Tibial nerve (tissue), 4 donors: ENCODE results near the gene POLA1. TPM values are rescaled to one million over a fixed set of nuclear protein-coding genes. Genes with fewer than 3 reads are reported as not detected.

ENCODE experiments used
- DNase-seq, 2 donors: peaks; one replicate each; pipeline ENCODE4 v3.0.0-alpha.2; 2019; ENCODE audit warnings: low spot score in 2 of 2
- H3K27ac ChIP-seq, 4 donors: fragments of 200-600 bp; sonication (generic) in 3 of 4; one replicate each; pipeline ENCODE4 v1.5.1; 2017 to 2019; ENCODE audit warnings: mild to moderate bottlenecking in 1 of 4
- H3K27me3 ChIP-seq, 2 donors: fragments of 200-600 bp; sonication (generic) in 1 of 2; one replicate each; pipeline versions ENCODE4 v1.5.1 to v1.6.0; 2017 to 2019
- H3K36me3 ChIP-seq, 3 donors: fragments of 200-600 bp; sonication (generic); one replicate each; pipeline ENCODE4 v1.5.1; 2018 to 2019
- H3K4me1 ChIP-seq, 4 donors: fragments of 200-600 bp; sonication (generic) in 3 of 4; one replicate each; pipeline ENCODE4 v1.5.1; 2017 to 2019
- H3K4me3 ChIP-seq, 4 donors: fragments of 200-600 bp; sonication (generic) in 3 of 4; one replicate each; pipeline ENCODE4 v1.5.1; 2017 to 2019; ENCODE audit warnings: mild to moderate bottlenecking in 1 of 4, moderate library complexity in 1 of 4
- H3K9me3 ChIP-seq, 4 donors: fragments of 200-600 bp; sonication (generic) in 3 of 4; one replicate each; pipeline ENCODE4 v1.5.1; 2017 to 2019
- CTCF ChIP-seq, 5 experiments: fragments of 200-600 bp in 3 of 5; fragments of 450-650 bp in 2 of 5; sonication (generic) in 3 of 5; IDR thresholded peaks; one replicate each; pipeline ENCODE4 v1.5.1; 2016 to 2019; ENCODE audit warnings: antibody characterized with exemption in 5 of 5, mild to moderate bottlenecking in 3 of 5, moderate library complexity in 2 of 5
- EP300 ChIP-seq, 2 donors: sonication (generic); formaldehyde crosslinking; IDR thresholded peaks; one replicate each; pipeline ENCODE4 v1.6.1; 2017; ENCODE audit warnings: antibody characterized with exemption in 2 of 2, mild to moderate bottlenecking in 1 of 2
- POLR2A ChIP-seq, 2 donors: fragments of 450-650 bp; IDR thresholded peaks; one replicate each; pipeline ENCODE4 v1.6.1; 2017; ENCODE audit warnings: antibody characterized with exemption in 2 of 2, mild to moderate bottlenecking in 2 of 2, moderate library complexity in 2 of 2
- WGBS, 2 donors: methylation state at CpG; one replicate each; pipeline ENCODE4 v1.1.5; 2018; 5-methylcytosine and 5-hydroxymethylcytosine counted together
- total RNA-seq, 4 donors: library from RNA; depleted of rRNA; stranded (reverse); fragments of >200 nt; gene quantifications; one replicate each; pipeline ENCODE4 v1.1.0, GENCODE V29; 2016

POLA1 gene
- total RNA-seq, 4 donors from 2014 or later = 8.6 to 27.8 (median 13.7) TPM

GRCh38 chrX:24659106-24659505, 34.6 kb upstream of the POLA1 start:
- no peak overlapping the region for H3K4me3 ChIP-seq
- no peaks in the 10 kb centered on the region for H3K4me1 ChIP-seq
- no peaks in the 10 kb centered on the region for H3K27me3 ChIP-seq
- no peak overlapping the region for H3K27ac ChIP-seq
- 45 to 56% methylated on average over 1 of the region's 1 CpG for WGBS, 2 donors
- no peak for TF ChIP-seq EP300 (IDR thresholded peaks at IDR 0.05)
- no peak for TF ChIP-seq POLR2A (IDR thresholded peaks at IDR 0.05)
- no peaks in the 10 kb centered on the region for H3K9me3 ChIP-seq
- no peak for DNase-seq
- no peaks in the 10 kb centered on the region for H3K36me3 ChIP-seq

DNA sequence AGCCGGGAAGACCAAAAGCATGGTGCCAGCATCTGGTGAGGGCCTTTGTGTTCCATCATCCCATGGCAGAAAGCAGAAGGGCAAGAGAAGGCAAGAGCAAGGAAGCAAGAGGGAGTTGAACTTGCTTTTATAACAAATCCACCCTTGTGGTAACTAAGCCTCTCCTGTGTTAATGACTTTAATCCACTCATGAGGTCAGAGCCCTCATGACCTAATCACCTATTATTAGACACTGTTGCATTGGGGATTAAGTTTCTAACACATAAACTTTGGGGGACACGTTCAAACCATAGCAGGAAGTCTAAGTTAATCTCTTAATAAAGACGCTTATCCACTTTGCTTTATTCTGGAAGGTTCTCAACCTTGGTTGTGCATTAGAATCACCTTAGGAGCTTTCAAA, 34.1 kb upstream of the POLA1 start:
- no peaks in the 10 kb centered on the region for H3K36me3 ChIP-seq
- H3K9me3 ChIP-seq = no peaks in the 10 kb centered on the region
- 65 to 78% methylated on average over 3 of the region's 3 CpGs for WGBS, 2 donors
- no peak overlapping the region for H3K4me3 ChIP-seq
- no peak overlapping the region for H3K27ac ChIP-seq
- no peaks in the 10 kb centered on the region for H3K27me3 ChIP-seq
- H3K4me1 ChIP-seq = no peaks in the 10 kb centered on the region
- TF ChIP-seq EP300 (IDR thresholded peaks at IDR 0.05) = no peak
- no peak for TF ChIP-seq CTCF (IDR thresholded peaks at IDR 0.05)
- TF ChIP-seq POLR2A (IDR thresholded peaks at IDR 0.05) = no peak
- DNase-seq = no peak

DNA sequence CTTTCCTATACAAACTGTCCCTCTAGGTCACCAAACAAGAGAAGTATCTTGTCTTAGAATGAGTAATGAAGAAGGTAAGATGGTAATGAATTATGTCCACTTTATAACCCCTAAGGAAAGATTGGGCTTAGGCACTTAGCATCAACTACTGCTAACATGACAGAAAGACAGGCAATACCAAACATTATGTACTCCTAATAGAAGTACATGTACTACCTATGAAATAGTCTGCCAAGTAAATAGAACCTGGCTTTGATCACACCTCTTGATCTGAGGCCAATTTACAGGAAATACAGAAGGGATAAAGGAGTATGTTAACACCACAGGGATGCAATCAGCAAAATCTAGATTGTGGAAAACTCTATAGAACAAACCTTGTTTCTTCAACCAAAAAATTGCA, 32.4 kb upstream of the POLA1 start:
- no peaks in the 10 kb centered on the region for H3K9me3 ChIP-seq
- H3K36me3 ChIP-seq = no peaks in the 10 kb centered on the region
- no peaks in the 10 kb centered on the region for H3K4me1 ChIP-seq
- TF ChIP-seq POLR2A (IDR thresholded peaks at IDR 0.05) (no peak), EP300 (IDR thresholded peaks at IDR 0.05) (no peak), CTCF (IDR thresholded peaks at IDR 0.05) (no peak)
- no peak overlapping the region for H3K4me3 ChIP-seq
- no peaks in the 10 kb centered on the region for H3K27me3 ChIP-seq
- H3K27ac ChIP-seq = no peak overlapping the region
- no peak for DNase-seq

GRCh38 chrX:24662352-24662751, 31.4 kb upstream of the POLA1 start:
- 52 to 74% methylated on average over 4 of the region's 4 CpGs for WGBS, 2 donors
- Histone ChIP-seq H3K4me3 (no peak overlapping the region), H3K27ac (no peak overlapping the region), H3K4me1 (no peaks in the 10 kb centered on the region), H3K27me3 (no peaks in the 10 kb centered on the region), H3K36me3 (no peaks in the 10 kb centered on the region), H3K9me3 (no peaks in the 10 kb centered on the region)
- no peak for TF ChIP-seq POLR2A (IDR thresholded peaks at IDR 0.05)
- TF ChIP-seq CTCF (IDR thresholded peaks at IDR 0.05) = no peak
- no peak for TF ChIP-seq EP300 (IDR thresholded peaks at IDR 0.05)
- DNase-seq = no peak

DNA sequence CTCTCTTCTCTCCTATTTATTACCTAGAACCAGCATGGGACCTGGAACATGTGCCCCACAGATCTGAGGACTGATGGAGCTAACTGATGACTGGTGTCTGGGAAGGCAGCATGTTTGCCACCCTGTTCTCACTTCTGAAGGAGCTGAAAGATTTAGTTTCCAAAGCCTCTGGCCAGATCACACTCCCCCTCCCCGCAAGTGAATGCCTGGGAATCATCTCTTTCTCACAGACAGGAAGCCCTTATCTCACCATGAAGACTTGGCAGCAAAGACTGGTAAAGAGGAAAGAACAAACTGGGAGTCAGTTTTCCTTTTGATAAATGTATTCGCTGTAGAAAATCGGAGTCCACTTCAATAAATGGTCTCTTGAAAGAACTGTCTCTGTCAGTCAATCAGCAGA, 25.6 kb upstream of the POLA1 start:
- H3K27me3 ChIP-seq = no peaks in the 10 kb centered on the region
- H3K4me3 ChIP-seq = no peak overlapping the region
- H3K27ac ChIP-seq = no peak overlapping the region
- no peak for TF ChIP-seq POLR2A (IDR thresholded peaks at IDR 0.05)
- TF ChIP-seq CTCF (IDR thresholded peaks at IDR 0.05) = no peak
- no peak for TF ChIP-seq EP300 (IDR thresholded peaks at IDR 0.05)
- no peaks in the 10 kb centered on the region for H3K9me3 ChIP-seq
- H3K4me1 ChIP-seq = no peaks in the 10 kb centered on the region
- no peaks in the 10 kb centered on the region for H3K36me3 ChIP-seq
- no peak for DNase-seq
- WGBS, 2 donors = 55 to 60% methylated on average over 3 of the region's 3 CpGs

DNA sequence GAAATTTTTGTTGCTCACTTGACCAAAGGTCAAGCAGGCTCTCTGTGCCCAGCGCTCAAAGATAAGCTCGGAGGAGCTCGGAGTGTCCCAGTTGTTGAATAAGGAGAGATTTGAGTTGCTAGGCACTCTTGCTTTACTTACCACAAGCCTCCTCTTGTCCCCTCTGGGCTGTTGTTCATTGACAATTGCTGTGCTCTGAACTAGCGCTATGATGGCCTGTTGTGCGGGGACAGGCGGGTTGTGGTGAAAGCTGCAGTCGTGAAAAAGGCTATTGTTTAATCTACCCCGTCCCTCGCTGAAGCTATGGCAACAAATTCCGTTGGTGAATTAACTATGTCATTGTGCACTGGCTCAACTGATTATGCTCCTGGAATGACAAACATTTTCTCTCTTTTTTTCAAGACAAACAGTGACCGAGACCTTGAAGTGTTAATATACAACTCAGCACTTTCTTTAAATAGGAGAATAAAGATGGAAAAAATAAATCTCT, 21.0 kb upstream of the POLA1 start:
- H3K27ac ChIP-seq = peak overlapping the region in 2 of 4 donors; percentile 13 to 50
- H3K27me3 ChIP-seq = no peaks in the 10 kb centered on the region
- TF ChIP-seq POLR2A (IDR thresholded peaks at IDR 0.05) (no peak), EP300 (IDR thresholded peaks at IDR 0.05) (peak in 1 of 2 donors; percentile 15)
- H3K36me3 ChIP-seq = no peaks in the 10 kb centered on the region
- H3K4me1 ChIP-seq = no peaks in the 10 kb centered on the region
- DNase-seq = no peak
- no peak overlapping the region for H3K4me3 ChIP-seq
- H3K9me3 ChIP-seq = no peaks in the 10 kb centered on the region
- WGBS, 2 donors = 51 to 53% methylated on average over 11 of the region's 11 CpGs
